Anterior cingulate cortex (tissue), 58 donors: ENCODE results near the gene UBE2O.

Experiments used
- DNase-seq, 58 donors: peaks; one replicate each; lab custom pipeline; 2025; lab: John Stamatoyannopoulos, UW

UBE2O gene

GRCh38 chr17:76420356-76421043 lies 32.5 kb downstream of the UBE2O start:
- no peak for DNase-seq

- peak in 5 of 58 donors; percentile 17 to 49 (median 27) for DNase-seq
Measured at GRCh38 chr17:76419576-76420260, 33.2 kb downstream of the UBE2O start.

GRCh38 chr17:76417499-76418143 lies 35.3 kb downstream of the UBE2O start:
- no peak for DNase-seq

GRCh38 chr17:76416899-76417298 lies 36.1 kb downstream of the UBE2O start:
- DNase-seq, result no peak

GRCh38 chr17:76416457-76416856 lies 36.5 kb downstream of the UBE2O start:
- DNase-seq, result no peak

GRCh38 chr17:76415786-76416185 lies 37.2 kb downstream of the UBE2O start:
- no peak for DNase-seq

- DNase-seq, result peak in 50 of 58 donors; percentile 16 to 79 (median 48)
Measured at GRCh38 chr17:76414334-76415295, 38.3 kb downstream of the UBE2O start.

GRCh38 chr17:76411247-76411646 lies 41.7 kb downstream of the UBE2O start:
- DNase-seq, result no peak

- DNase-seq, result no peak
Measured at GRCh38 chr17:76410328-76410965, 42.5 kb downstream of the UBE2O start.

- peak in 11 of 58 donors; percentile 10 to 57 (median 32) for DNase-seq
Measured at GRCh38 chr17:76408037-76408849, 44.7 kb downstream of the UBE2O start.

- DNase-seq, result no peak
Measured at GRCh38 chr17:76407509-76407908, 45.4 kb downstream of the UBE2O start.

- DNase-seq, result peak in 1 of 58 donors; percentile 21
Measured at GRCh38 chr17:76405967-76406647, 46.8 kb downstream of the UBE2O start.

- DNase-seq, result no peak
Measured at GRCh38 chr17:76405607-76405966, 47.4 kb downstream of the UBE2O start.

- DNase-seq, result no peak
Measured at GRCh38 chr17:76404976-76405563, 47.9 kb downstream of the UBE2O start.

GRCh38 chr17:76404256-76404655 lies 48.7 kb downstream of the UBE2O start:
- DNase-seq, result peak in 1 of 58 donors; percentile 23

GRCh38 chr17:76402711-76403110 lies 50.2 kb downstream of the UBE2O start:
- DNase-seq, result no peak

GRCh38 chr17:76399175-76400172 lies 53.5 kb downstream of the UBE2O start:
- no peak for DNase-seq
